NB4 (cell line): ENCODE results near the gene TCF23.

Experiments
- MAX ChIP-seq: IDR thresholded peaks from 2 replicates; pipeline ENCODE4 v1.6.1; 2011; ENCODE audit warnings: low read depth, low read length
- POLR2A ChIP-seq: IDR thresholded peaks from 2 replicates; pipeline ENCODE4 v1.6.1; 2011; ENCODE audit warnings: mild to moderate bottlenecking; ENCODE audit not compliant: insufficient read length; ENCODE audit errors: extremely low read depth
- TF ChIP-seq, protein P1 (sequence below): IDR thresholded peaks from one replicate; pipeline ENCODE4 v1.5.1; 2012; ENCODE audit warnings: low read depth, low read length

DNA sequence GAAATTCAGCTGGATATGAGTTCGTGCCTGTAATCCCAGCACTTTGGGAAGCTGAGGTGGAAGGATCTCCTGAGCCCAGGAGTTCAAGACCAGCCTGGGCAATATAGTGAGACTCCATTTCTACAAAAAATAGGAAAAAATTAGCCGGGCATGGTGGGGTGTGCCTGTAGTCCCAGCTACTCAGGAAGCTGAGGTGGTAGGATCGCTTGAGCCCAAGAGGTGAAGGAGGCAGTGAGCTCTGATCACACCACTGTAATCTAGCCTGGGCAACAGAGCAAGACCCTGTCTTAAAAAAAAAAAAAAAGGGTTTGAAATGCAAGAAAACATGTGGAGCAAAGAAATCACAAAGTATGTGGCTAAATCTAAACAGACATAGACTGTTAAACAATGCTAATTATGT lies 39.7 kb upstream of the TCF23 start:
- TF ChIP-seq, protein P1, sequence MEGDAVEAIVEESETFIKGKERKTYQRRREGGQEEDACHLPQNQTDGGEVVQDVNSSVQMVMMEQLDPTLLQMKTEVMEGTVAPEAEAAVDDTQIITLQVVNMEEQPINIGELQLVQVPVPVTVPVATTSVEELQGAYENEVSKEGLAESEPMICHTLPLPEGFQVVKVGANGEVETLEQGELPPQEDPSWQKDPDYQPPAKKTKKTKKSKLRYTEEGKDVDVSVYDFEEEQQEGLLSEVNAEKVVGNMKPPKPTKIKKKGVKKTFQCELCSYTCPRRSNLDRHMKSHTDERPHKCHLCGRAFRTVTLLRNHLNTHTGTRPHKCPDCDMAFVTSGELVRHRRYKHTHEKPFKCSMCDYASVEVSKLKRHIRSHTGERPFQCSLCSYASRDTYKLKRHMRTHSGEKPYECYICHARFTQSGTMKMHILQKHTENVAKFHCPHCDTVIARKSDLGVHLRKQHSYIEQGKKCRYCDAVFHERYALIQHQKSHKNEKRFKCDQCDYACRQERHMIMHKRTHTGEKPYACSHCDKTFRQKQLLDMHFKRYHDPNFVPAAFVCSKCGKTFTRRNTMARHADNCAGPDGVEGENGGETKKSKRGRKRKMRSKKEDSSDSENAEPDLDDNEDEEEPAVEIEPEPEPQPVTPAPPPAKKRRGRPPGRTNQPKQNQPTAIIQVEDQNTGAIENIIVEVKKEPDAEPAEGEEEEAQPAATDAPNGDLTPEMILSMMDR: no peak
- TF ChIP-seq POLR2A: no peak
- TF ChIP-seq MAX: no peak
